Vagina (tissue), 2 donors: ENCODE measurements around the gene FAM149B1.

Experiments used
- POLR2A ChIP-seq, 2 donors: fragments of 450-650 bp; IDR thresholded peaks; one replicate each; pipeline ENCODE4 v1.6.1; 2017; ENCODE audit warnings: antibody characterized with exemption in 2 of 2, mild to moderate bottlenecking in 2 of 2, moderate library complexity in 2 of 2
- POLR2AphosphoS5 ChIP-seq, 2 donors: sonication (generic); formaldehyde crosslinking; IDR thresholded peaks; one replicate each; pipeline ENCODE4 v1.9.0; 2017; ENCODE audit warnings: antibody characterized with exemption in 2 of 2, mild to moderate bottlenecking in 2 of 2, low read depth in 1 of 2; ENCODE audit not compliant: insufficient read depth in 1 of 2
- TF ChIP-seq, protein P1 (sequence below), 3 experiments: fragments of 450-650 bp in 2 of 3; fragments of 200-600 bp in 1 of 3; sonication (generic) in 1 of 3; IDR thresholded peaks; one replicate each; pipeline ENCODE4 v1.5.1; 2017 to 2019; ENCODE audit warnings: antibody characterized with exemption in 3 of 3, mild to moderate bottlenecking in 2 of 3, moderate library complexity in 2 of 3

GRCh38 chr10:73161079-73161478, 6.8 kb upstream of the FAM149B1 start:
- TF ChIP-seq, protein P1, sequence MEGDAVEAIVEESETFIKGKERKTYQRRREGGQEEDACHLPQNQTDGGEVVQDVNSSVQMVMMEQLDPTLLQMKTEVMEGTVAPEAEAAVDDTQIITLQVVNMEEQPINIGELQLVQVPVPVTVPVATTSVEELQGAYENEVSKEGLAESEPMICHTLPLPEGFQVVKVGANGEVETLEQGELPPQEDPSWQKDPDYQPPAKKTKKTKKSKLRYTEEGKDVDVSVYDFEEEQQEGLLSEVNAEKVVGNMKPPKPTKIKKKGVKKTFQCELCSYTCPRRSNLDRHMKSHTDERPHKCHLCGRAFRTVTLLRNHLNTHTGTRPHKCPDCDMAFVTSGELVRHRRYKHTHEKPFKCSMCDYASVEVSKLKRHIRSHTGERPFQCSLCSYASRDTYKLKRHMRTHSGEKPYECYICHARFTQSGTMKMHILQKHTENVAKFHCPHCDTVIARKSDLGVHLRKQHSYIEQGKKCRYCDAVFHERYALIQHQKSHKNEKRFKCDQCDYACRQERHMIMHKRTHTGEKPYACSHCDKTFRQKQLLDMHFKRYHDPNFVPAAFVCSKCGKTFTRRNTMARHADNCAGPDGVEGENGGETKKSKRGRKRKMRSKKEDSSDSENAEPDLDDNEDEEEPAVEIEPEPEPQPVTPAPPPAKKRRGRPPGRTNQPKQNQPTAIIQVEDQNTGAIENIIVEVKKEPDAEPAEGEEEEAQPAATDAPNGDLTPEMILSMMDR (IDR thresholded peaks at IDR 0.05) = no peak
- TF ChIP-seq POLR2AphosphoS5 (IDR thresholded peaks at IDR 0.05; ENCODE audit: insufficient read depth in 1 of 2, low read depth in 1 of 2) (no peak), POLR2A (IDR thresholded peaks at IDR 0.05) (no peak)
